AG09309 (cell line): ENCODE measurements around the gene TKT.

Source experiments
- DNase-seq: peaks from one replicate; pipeline ENCODE4 v3.0.0-alpha.2; 2010; ENCODE audit warnings: low read depth
- H3K4me3 ChIP-seq: 2 replicates; pipeline ENCODE4 v1.5.1; 2011; ENCODE audit warnings: mild to moderate bottlenecking, low read depth, low read length, moderate library complexity; ENCODE audit not compliant: control insufficient read depth
- TF ChIP-seq, protein P1 (sequence below): IDR thresholded peaks from 2 replicates; pipeline ENCODE4 v1.5.1; 2011; ENCODE audit warnings: mild to moderate bottlenecking, low read depth, low read length, inconsistent platforms; ENCODE audit not compliant: insufficient read depth, control insufficient read depth; ENCODE audit errors: missing control alignments

Gene TKT

DNA sequence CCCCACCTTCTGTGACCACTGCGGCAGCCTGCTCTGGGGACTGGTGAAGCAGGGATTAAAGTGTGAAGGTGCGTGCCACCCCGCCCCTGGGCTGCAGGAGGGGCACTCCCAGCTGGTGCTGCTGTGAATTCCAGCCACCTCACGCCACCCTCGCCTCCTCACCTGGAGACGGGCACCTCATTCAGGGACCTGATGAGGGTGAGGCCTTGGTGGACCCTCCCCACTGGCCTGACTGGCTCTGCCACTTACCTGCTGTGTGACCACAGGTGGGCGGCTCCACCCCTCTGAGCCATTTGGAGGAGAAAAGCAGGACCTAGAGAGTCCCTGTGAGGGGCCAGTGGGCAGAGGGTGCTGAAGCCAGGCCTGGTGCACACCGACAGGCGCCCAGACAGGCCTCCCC is 72.3 kb downstream of the TKT start:
- H3K4me3 ChIP-seq: no peak overlapping the region
- TF ChIP-seq, protein P1, sequence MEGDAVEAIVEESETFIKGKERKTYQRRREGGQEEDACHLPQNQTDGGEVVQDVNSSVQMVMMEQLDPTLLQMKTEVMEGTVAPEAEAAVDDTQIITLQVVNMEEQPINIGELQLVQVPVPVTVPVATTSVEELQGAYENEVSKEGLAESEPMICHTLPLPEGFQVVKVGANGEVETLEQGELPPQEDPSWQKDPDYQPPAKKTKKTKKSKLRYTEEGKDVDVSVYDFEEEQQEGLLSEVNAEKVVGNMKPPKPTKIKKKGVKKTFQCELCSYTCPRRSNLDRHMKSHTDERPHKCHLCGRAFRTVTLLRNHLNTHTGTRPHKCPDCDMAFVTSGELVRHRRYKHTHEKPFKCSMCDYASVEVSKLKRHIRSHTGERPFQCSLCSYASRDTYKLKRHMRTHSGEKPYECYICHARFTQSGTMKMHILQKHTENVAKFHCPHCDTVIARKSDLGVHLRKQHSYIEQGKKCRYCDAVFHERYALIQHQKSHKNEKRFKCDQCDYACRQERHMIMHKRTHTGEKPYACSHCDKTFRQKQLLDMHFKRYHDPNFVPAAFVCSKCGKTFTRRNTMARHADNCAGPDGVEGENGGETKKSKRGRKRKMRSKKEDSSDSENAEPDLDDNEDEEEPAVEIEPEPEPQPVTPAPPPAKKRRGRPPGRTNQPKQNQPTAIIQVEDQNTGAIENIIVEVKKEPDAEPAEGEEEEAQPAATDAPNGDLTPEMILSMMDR: no peak
- DNase-seq: no peak

GRCh38 chr3:53182764-53183355 is 73.0 kb downstream of the TKT start:
- no peak for DNase-seq
- H3K4me3 ChIP-seq: no peak overlapping the region
- TF ChIP-seq, protein P1: no peak

GRCh38 chr3:53181528-53181927 is 74.3 kb downstream of the TKT start:
- DNase-seq: no peak
- TF ChIP-seq, protein P1: no peak
- H3K4me3 ChIP-seq: no peak overlapping the region

DNA sequence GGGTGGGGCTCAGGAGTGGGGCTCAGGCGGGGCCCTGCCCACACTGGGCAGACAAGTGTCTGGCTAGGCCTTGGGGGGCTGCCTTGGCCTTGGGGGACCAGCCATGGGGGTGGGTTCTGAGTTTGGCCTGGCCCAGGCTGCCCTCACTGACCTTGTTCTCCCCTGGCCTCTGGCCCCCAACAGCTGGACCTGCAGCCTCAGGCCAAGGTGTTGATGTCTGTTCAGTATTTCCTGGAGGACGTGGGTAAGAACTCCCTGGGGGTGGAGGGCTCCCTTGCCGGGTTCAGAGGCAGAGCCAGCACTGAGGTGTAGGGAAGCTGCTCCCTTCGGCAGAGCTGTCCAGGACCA is 74.8 kb downstream of the TKT start:
- DNase-seq: no peak
- TF ChIP-seq, protein P1: no peak
- no peak overlapping the region for H3K4me3 ChIP-seq

DNA sequence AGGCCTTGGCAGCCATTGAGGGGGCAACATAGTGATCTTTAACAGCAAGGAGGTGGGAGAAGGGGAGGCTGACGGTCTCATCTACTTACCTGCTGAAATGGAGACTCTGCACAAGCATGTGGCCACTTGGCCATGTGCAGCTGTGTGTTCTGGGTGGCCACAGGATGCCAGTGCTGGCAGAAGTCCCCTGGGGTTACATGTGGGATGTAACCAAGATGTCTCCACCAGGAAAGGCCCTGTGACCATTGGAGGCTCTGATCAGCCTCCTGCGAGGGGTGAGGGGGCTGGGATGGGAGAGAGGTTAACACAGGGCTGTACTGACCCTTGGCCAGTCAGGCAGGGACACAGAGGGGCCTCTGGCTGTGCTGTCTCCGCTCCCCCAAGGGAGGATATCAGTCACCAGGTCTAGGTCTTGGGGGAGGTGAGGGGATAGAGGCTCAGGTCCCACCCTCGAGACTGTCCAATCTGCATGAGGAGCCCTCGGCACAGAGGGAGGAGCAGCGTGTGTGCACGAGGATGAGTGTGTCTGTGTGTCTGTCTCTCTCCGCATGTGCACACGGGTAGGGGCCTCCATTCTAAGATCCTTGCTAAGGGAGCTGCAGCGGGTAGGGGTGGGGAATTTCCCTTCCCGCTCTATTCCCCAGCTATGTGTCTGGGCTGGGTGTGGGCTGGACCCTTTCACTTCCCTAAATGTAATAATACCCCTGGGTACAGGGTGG is 75.4 kb downstream of the TKT start:
- H3K4me3 ChIP-seq: no peak overlapping the region
- TF ChIP-seq, protein P1: no peak
- DNase-seq: no peak

- no peak for DNase-seq
- H3K4me3 ChIP-seq: no peak overlapping the region
- TF ChIP-seq, protein P1: no peak
Observed at GRCh38 chr3:53179580-53179979, 76.2 kb downstream of the TKT start.
